Measurements from ENCODE around the gene ASB6.

Gene ASB6

GRCh38 chr9:129669141-129669718 lies 27.3 kb upstream of the ASB6 start:
- TF ChIP-seq CTCF (conservative IDR thresholded peaks at IDR 0.05; ENCODE audit: low read depth, low read length): no peak
- no peak overlapping the region for H3K4me3 ChIP-seq (ENCODE audit: low read length)
- DNase-seq (ENCODE audit: low read depth): no peak

GRCh38 chr9:129667850-129668249 lies 25.9 kb upstream of the ASB6 start:
- no peak for TF ChIP-seq CTCF (conservative IDR thresholded peaks at IDR 0.05; ENCODE audit: low read depth, low read length)
- H3K4me3 ChIP-seq (ENCODE audit: low read length): no peak overlapping the region
- no peak for DNase-seq (ENCODE audit: low read depth)

- DNase-seq (ENCODE audit: low read depth): no peak
- no peak overlapping the region for H3K4me3 ChIP-seq (ENCODE audit: low read length)
- no peak for TF ChIP-seq CTCF (conservative IDR thresholded peaks at IDR 0.05; ENCODE audit: low read depth, low read length)
Observed at GRCh38 chr9:129667378-129667777, 25.4 kb upstream of the ASB6 start.

- no peak for DNase-seq (ENCODE audit: low read depth)
- no peak overlapping the region for H3K4me3 ChIP-seq (ENCODE audit: low read length)
- TF ChIP-seq CTCF (conservative IDR thresholded peaks at IDR 0.05; ENCODE audit: low read depth, low read length): no peak
Observed at GRCh38 chr9:129666575-129666974, 24.6 kb upstream of the ASB6 start.

- DNase-seq (ENCODE audit: low read depth): no peak
- no peak for TF ChIP-seq CTCF (conservative IDR thresholded peaks at IDR 0.05; ENCODE audit: low read depth, low read length)
- no peak overlapping the region for H3K4me3 ChIP-seq (ENCODE audit: low read length)
Observed at GRCh38 chr9:129665814-129666520, 24.0 kb upstream of the ASB6 start.

- no peak for DNase-seq (ENCODE audit: low read depth)
- no peak within 1 kb of the TSS for H3K4me3 ChIP-seq (ENCODE audit: low read length)
- TF ChIP-seq CTCF (conservative IDR thresholded peaks at IDR 0.05; ENCODE audit: low read depth, low read length): no peak
Observed at GRCh38 chr9:129665389-129665775, 23.4 kb upstream of the ASB6 start, which contains the start of gene PRRX2. Gene PRRX2 (plus strand): TSS chr9:129665647. CDS start chr9:129665868, 221 bp downstream.

All from retinal pigment epithelial cell (primary cell).